DND-41 (cell line): ENCODE measurements around the gene EXOC3.

Experiments
- ATAC-seq: fragments of 200-7000 bp; cut with Tn5 transposase; 3 replicates; pipeline ENCODE4 v1.9.1; 2021; ENCODE audit warnings: low read depth; ENCODE audit not compliant: insufficient read depth
- DNase-seq: peaks from one replicate; pipeline ENCODE4 v3.0.0-alpha.2; 2020
- H2AFZ ChIP-seq: 2 replicates; pipeline ENCODE4 v1.6.0; 2012; ENCODE audit warnings: low read depth, low read length
- H3K27ac ChIP-seq: 2 replicates; pipeline ENCODE4 v1.5.1; 2012; ENCODE audit warnings: low read length, inconsistent platforms
- H3K27me3 ChIP-seq: fragments of 200-600 bp; sonication (generic); 2 replicates; pipeline ENCODE4 v1.6.0; 2012; ENCODE audit warnings: low read length, mild to moderate bottlenecking, inconsistent platforms; ENCODE audit not compliant: insufficient read depth, poor library complexity
- H3K36me3 ChIP-seq: 2 replicates; pipeline ENCODE4 v1.5.1; 2012; ENCODE audit warnings: low read length, inconsistent platforms; ENCODE audit not compliant: insufficient read depth
- H3K4me1 ChIP-seq: 2 replicates; pipeline ENCODE4 v1.5.1; 2012; ENCODE audit warnings: mild to moderate bottlenecking, low read length; ENCODE audit not compliant: insufficient read depth
- H3K4me2 ChIP-seq: 2 replicates; pipeline ENCODE4 v1.6.0; 2012; ENCODE audit warnings: mild to moderate bottlenecking, moderate library complexity, low read length, inconsistent platforms; ENCODE audit not compliant: insufficient read depth
- H3K4me3 ChIP-seq, 2 experiments: fragments of 200-600 bp in 1 of 2; shearing (Covaris generic) in 1 of 2; 2 replicates each; pipeline ENCODE4 v1.5.1; 2012 to 2016; ENCODE audit warnings: inconsistent platforms in 2 of 2, low read length in 2 of 2, mild to moderate bottlenecking in 2 of 2, low read depth in 1 of 2, moderate library complexity in 1 of 2
- H3K79me2 ChIP-seq: 2 replicates; pipeline ENCODE4 v1.6.0; 2012; ENCODE audit warnings: low read length, inconsistent platforms; ENCODE audit not compliant: insufficient read depth
- H3K9ac ChIP-seq: 2 replicates; pipeline ENCODE4 v1.6.0; 2012; ENCODE audit warnings: low read depth, mild to moderate bottlenecking, inconsistent platforms, low read length, moderate library complexity
- H3K9me3 ChIP-seq: 2 replicates; pipeline ENCODE4 v1.5.1; 2012; ENCODE audit warnings: low read length, moderate library complexity, mild to moderate bottlenecking, inconsistent platforms; ENCODE audit not compliant: insufficient read depth, severe bottlenecking
- H4K20me1 ChIP-seq: 2 replicates; pipeline ENCODE4 v1.6.0; 2012; ENCODE audit warnings: low read length; ENCODE audit not compliant: insufficient read depth
- EZH2 ChIP-seq: IDR thresholded peaks from 3 replicates; pipeline ENCODE4 v1.6.1; 2012; ENCODE audit warnings: borderline replicate concordance, low read depth, mild to moderate bottlenecking, moderate library complexity, low read length, inconsistent platforms; ENCODE audit not compliant: severe bottlenecking
- TF ChIP-seq, protein P1 (sequence below): IDR thresholded peaks from 2 replicates; pipeline ENCODE4 v1.5.1; 2012; ENCODE audit warnings: borderline replicate concordance, low read length, moderate library complexity, mild to moderate bottlenecking; ENCODE audit not compliant: poor library complexity, severe bottlenecking; ENCODE audit errors: extremely low read depth

Gene EXOC3

DNA sequence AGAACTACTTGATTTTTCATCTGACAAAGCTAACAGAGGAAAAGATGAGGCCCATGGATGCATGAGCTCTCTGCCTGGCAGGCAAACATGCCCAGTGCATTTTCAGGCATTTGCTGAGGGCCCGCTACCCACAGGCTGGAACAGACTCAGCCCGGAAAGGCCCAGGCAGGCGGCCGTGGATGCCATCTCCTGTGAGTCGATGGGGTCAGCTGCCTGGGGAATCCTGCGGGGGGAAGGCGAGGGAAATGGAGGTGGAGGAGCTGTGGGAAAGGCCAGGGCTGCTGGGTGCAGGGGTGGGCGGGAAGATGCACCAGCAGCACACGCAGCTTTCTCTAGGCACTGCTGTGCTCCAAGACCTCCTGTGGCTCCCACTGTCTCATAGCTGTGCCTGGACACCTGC, 67.5 kb downstream of the EXOC3 start:
- H3K9ac ChIP-seq = no peak overlapping the region
- no peaks in the 10 kb centered on the region for H3K9me3 ChIP-seq
- no peak overlapping the region for H2AFZ ChIP-seq
- no peaks in the 10 kb centered on the region for H3K4me1 ChIP-seq
- no peaks in the 10 kb centered on the region for H4K20me1 ChIP-seq
- ATAC-seq (no peak), DNase-seq (no peak)
- H3K27ac ChIP-seq = no peak overlapping the region
- H3K4me3 ChIP-seq = no peak overlapping the region
- H3K27me3 ChIP-seq = no peaks in the 10 kb centered on the region
- H3K36me3 ChIP-seq = no peaks in the 10 kb centered on the region
- TF ChIP-seq, protein P1, sequence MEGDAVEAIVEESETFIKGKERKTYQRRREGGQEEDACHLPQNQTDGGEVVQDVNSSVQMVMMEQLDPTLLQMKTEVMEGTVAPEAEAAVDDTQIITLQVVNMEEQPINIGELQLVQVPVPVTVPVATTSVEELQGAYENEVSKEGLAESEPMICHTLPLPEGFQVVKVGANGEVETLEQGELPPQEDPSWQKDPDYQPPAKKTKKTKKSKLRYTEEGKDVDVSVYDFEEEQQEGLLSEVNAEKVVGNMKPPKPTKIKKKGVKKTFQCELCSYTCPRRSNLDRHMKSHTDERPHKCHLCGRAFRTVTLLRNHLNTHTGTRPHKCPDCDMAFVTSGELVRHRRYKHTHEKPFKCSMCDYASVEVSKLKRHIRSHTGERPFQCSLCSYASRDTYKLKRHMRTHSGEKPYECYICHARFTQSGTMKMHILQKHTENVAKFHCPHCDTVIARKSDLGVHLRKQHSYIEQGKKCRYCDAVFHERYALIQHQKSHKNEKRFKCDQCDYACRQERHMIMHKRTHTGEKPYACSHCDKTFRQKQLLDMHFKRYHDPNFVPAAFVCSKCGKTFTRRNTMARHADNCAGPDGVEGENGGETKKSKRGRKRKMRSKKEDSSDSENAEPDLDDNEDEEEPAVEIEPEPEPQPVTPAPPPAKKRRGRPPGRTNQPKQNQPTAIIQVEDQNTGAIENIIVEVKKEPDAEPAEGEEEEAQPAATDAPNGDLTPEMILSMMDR = no peak
- TF ChIP-seq EZH2 = no peak
- no peaks in the 10 kb centered on the region for H3K79me2 ChIP-seq
- H3K4me2 ChIP-seq = no peak overlapping the region

DNA sequence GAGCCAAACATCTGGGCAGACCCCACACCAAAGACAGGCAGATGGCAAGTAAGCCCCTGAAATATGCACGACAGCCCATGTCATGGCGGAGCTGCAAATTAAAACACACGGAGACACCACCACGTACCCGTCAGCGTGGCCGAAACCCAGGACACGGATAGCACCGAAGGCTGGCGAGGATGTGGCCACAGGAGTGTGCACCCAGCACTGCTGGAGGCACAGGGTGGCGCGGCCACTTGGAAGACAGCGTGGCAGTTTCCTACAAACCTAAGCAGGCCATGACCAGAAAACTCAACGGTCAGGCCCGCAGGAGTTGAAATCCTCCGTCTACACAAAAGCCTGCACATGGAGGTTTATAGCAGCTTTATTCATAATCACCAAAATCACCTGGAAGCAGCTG, 68.5 kb downstream of the EXOC3 start:
- DNase-seq (no peak), ATAC-seq (no peak)
- Histone ChIP-seq H3K79me2 (no peaks in the 10 kb centered on the region), H3K36me3 (no peaks in the 10 kb centered on the region), H3K27me3 (no peaks in the 10 kb centered on the region), H3K9me3 (no peaks in the 10 kb centered on the region), H3K4me2 (no peak overlapping the region), H2AFZ (no peak overlapping the region), H3K27ac (no peak overlapping the region), H4K20me1 (no peaks in the 10 kb centered on the region), H3K4me3 (no peak overlapping the region), H3K4me1 (no peaks in the 10 kb centered on the region), H3K9ac (no peak overlapping the region)
- TF ChIP-seq, protein P1 = no peak
- TF ChIP-seq EZH2 = no peak

- Histone ChIP-seq H3K79me2 (no peaks in the 10 kb centered on the region), H3K27ac (no peak overlapping the region), H4K20me1 (no peaks in the 10 kb centered on the region), H2AFZ (no peak overlapping the region), H3K9me3 (no peaks in the 10 kb centered on the region), H3K4me3 (no peak overlapping the region), H3K9ac (no peak overlapping the region), H3K27me3 (no peaks in the 10 kb centered on the region), H3K4me2 (no peak overlapping the region), H3K36me3 (no peaks in the 10 kb centered on the region), H3K4me1 (no peaks in the 10 kb centered on the region)
- DNase-seq (no peak), ATAC-seq (no peak)
- TF ChIP-seq, protein P1 = no peak
- TF ChIP-seq EZH2 = no peak
These were observed 70.5 kb downstream of the EXOC3 start for GRCh38 chr5:513216-514100.

DNA sequence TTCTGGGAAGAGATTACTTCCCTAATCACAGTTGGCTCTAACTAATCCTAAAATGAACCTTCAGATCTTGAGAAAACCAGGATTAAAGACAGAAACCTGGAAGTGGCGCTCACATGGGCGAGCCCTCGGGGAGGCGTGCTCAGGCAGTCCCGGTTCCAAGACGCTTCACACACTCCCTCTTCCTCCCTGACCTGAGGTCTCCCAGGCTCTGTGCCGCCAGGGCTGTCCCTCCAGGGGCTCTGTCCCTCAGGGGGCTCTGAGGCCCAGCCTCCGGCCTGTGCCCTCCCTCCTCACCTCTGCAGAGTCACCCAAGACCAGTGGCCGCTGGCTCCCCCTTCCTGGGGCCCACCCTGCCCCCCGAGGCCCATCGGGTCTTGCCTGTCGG, 71.1 kb downstream of the EXOC3 start:
- no peak overlapping the region for H3K4me3 ChIP-seq
- H4K20me1 ChIP-seq = no peaks in the 10 kb centered on the region
- no peaks in the 10 kb centered on the region for H3K4me1 ChIP-seq
- no peaks in the 10 kb centered on the region for H3K9me3 ChIP-seq
- no peaks in the 10 kb centered on the region for H3K79me2 ChIP-seq
- H3K36me3 ChIP-seq = no peaks in the 10 kb centered on the region
- H3K9ac ChIP-seq = no peak overlapping the region
- no peaks in the 10 kb centered on the region for H3K27me3 ChIP-seq
- TF ChIP-seq, protein P1 = no peak
- TF ChIP-seq EZH2 = no peak
- DNase-seq = no peak
- no peak overlapping the region for H2AFZ ChIP-seq
- ATAC-seq = no peak
- no peak overlapping the region for H3K27ac ChIP-seq
- H3K4me2 ChIP-seq = no peak overlapping the region
